ENCODE measurements around the gene PHLDB1. TPM values are rescaled to one million over a fixed set of nuclear protein-coding genes. Genes with fewer than 3 reads are reported as not detected.

The PHLDB1 gene
- total RNA-seq, 2 donors from 2014 or later = 102 to 105 TPM

GRCh38 chr11:118663902-118664301, 56.5 kb downstream of the PHLDB1 start:
- Histone ChIP-seq H3K36me3 (no peaks in the 10 kb centered on the region), H3K27ac (no peak overlapping the region), H3K9me3 (no peaks in the 10 kb centered on the region), H3K4me1 (peaks cover 0 to 13% of the 10 kb centered on the region in 2 donors), H3K27me3 (no peaks in the 10 kb centered on the region), H3K4me3 (no peak overlapping the region)
- TF ChIP-seq CTCF (IDR thresholded peaks at IDR 0.05) = no peak
- DNase-seq (ENCODE audit: low spot score) = no peak

GRCh38 chr11:118666371-118666770, 59.0 kb downstream of the PHLDB1 start:
- Histone ChIP-seq H3K4me3 (no peak overlapping the region), H3K4me1 (no peaks in the 10 kb centered on the region), H3K27ac (no peak overlapping the region), H3K9me3 (peaks cover 0 to 10% of the 10 kb centered on the region in 2 donors), H3K27me3 (no peaks in the 10 kb centered on the region), H3K36me3 (no peaks in the 10 kb centered on the region)
- no peak for DNase-seq (ENCODE audit: low spot score)
- no peak for TF ChIP-seq CTCF (IDR thresholded peaks at IDR 0.05)

GRCh38 chr11:118670063-118670462, 62.6 kb downstream of the PHLDB1 start:
- H3K9me3 ChIP-seq = peaks cover 0 to 14% of the 10 kb centered on the region in 2 donors
- TF ChIP-seq CTCF (IDR thresholded peaks at IDR 0.05) = no peak

GRCh38 chr11:118671254-118671653, 63.8 kb downstream of the PHLDB1 start:
- H3K4me3 ChIP-seq = no peak overlapping the region
- no peak overlapping the region for H3K27ac ChIP-seq
- H3K9me3 ChIP-seq = peaks cover 0 to 14% of the 10 kb centered on the region in 2 donors
- no peaks in the 10 kb centered on the region for H3K27me3 ChIP-seq
- H3K4me1 ChIP-seq = no peaks in the 10 kb centered on the region
- no peak for TF ChIP-seq CTCF (IDR thresholded peaks at IDR 0.05)
- no peaks in the 10 kb centered on the region for H3K36me3 ChIP-seq
- DNase-seq (ENCODE audit: low spot score) = no peak

More at GRCh38 chr11:118670063-118670462, 62.6 kb downstream of the PHLDB1 start:
- DNase-seq (ENCODE audit: low spot score) = no peak
- Histone ChIP-seq H3K36me3 (no peaks in the 10 kb centered on the region), H3K4me3 (no peak overlapping the region), H3K27ac (no peak overlapping the region), H3K4me1 (no peaks in the 10 kb centered on the region), H3K27me3 (no peaks in the 10 kb centered on the region)

- DNase-seq (ENCODE audit: low spot score) = no peak
Observed at GRCh38 chr11:118672846-118673245, 65.4 kb downstream of the PHLDB1 start.

More at GRCh38 chr11:118672846-118673245, 65.4 kb downstream of the PHLDB1 start:
- H3K27me3 ChIP-seq = no peaks in the 10 kb centered on the region
- H3K4me3 ChIP-seq = no peak overlapping the region
- no peak overlapping the region for H3K27ac ChIP-seq
- TF ChIP-seq CTCF (IDR thresholded peaks at IDR 0.05) = no peak
- H3K4me1 ChIP-seq = no peaks in the 10 kb centered on the region
- no peaks in the 10 kb centered on the region for H3K36me3 ChIP-seq
- H3K9me3 ChIP-seq = peaks cover 0 to 14% of the 10 kb centered on the region in 2 donors

All from right atrium auricular region (tissue), 2 donors.